ENCODE measurements around the gene RBMS3. TPM values are rescaled to one million over a fixed set of nuclear protein-coding genes. Genes with fewer than 3 reads are reported as not detected.
A peak's percentile ranks its signal among the peaks of the same experiment; 100 is the strongest.
"Not testable (repeated sequence)": the region's sequence is repeated elsewhere in the genome, so short reads cannot be mapped to it uniquely, and the experiment has no call there.

RBMS3 gene
- 1 to 10 TPM in 4 of 5 donors, under 1 TPM in 1; 0.62 to 2.9 (median 1.4) TPM for total RNA-seq
- total RNA-seq (2013), result 1.1 TPM
- 0.21 to 4.1 (median 1.0) reads per million in 29 experiments for total RNA-seq

DNA sequence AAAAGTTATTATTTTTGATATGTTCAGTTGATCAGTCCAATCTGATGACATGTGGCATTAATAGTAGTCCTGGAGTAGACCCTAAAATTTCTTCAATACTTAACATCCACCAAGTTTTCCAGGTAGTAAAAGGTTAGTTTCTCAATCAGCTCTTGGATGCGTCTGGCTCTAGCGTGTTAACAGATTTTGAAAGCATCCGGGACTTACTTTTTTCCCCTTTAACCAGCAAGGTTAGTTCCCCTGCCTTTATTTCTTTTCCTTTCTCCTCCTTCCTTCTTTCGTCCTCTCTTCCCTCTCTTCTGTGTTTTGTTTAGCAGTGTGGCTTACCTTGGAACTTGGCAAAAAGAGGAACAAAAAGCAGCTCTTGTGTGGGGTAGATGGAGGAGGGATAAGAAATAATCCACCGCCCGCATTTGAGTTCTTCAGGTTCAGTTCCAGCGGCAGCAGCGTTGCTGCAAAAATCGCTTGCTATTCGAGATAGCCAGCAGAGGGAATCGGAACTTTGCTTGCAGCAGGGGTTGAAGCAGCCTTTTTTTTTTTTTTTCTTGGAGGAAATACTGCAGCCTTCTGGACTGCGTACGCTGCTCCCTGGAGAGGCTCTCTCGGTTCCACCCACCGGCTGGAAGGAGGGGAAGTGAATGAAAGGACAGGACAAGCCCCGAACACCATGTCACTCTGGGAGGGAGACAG lies at the start of gene RBMS3:
Gene RBMS3 (plus strand): TSS at position 668 of the 690 bp plus-strand sequence.
- no peaks in the 10 kb centered on the region for H3K9me3 Mint-ChIP-seq
- ChIA-PET POLR2A (interaction anchor here in 1 of 2 donors (0.6 kb wide), 1 partner anchor 14 kb away, joined by 6 read pairs; no protein-coding TSS in a partner anchor), CTCF (interaction anchor here (0.6 to 0.7 kb wide), 4 partner anchors 61 to 1219 kb away, joined by 4 to 9 read pairs (median 4); no protein-coding TSS in a partner anchor)
- peaks cover 28 to 35% (median 30%) of the 10 kb centered on the region in 3 donors for H3K4me1 Mint-ChIP-seq
- H3K9me3 ChIP-seq, result no peaks in the 10 kb centered on the region
- peaks cover 12 to 18% of the 10 kb centered on the region in 2 donors for H3K27me3 Mint-ChIP-seq
- peak within 1 kb of the TSS; percentile 74 to 90 (median 81) for H3K4me3 Mint-ChIP-seq
- H3K4me3 ChIP-seq (ENCODE audit: control insufficient read depth in 1 of 2, extremely low read depth in 1 of 2, low read length in 1 of 2), result peak within 1 kb of the TSS; percentile 30 to 75
- H3K27ac Mint-ChIP-seq, result peak within 1 kb of the TSS; percentile 16 to 56
- peak in 12 of 35 experiments; percentile 2 to 37 (median 5) for DNase-seq
- peaks cover 3 to 15% of the 10 kb centered on the region in 2 experiments for H3K4me1 ChIP-seq (ENCODE audit: control insufficient read depth in 1 of 2, extremely low read depth in 1 of 2, insufficient read depth in 2 of 2, low read length in 2 of 2)
- peak in 3 of 4 experiments; percentile 23 to 62 (median 43) for ATAC-seq (replicated peaks in 1 of 4)
- H3K36me3 ChIP-seq (ENCODE audit: control insufficient read depth in 2 of 2, extremely low read depth in 1 of 2, insufficient read depth in 1 of 2, low read length in 1 of 2), result no peaks in the 10 kb centered on the region
- peaks cover 0 to 6% of the 10 kb centered on the region in 2 experiments for H3K27me3 ChIP-seq (replicated peaks in 1 of 2; ENCODE audit: control insufficient read depth in 2 of 2, extremely low read depth in 1 of 2, insufficient read depth in 2 of 2, low read length in 1 of 2)
- no peaks in the 10 kb centered on the region for H3K36me3 Mint-ChIP-seq
- 1% methylated on average over 7 of the region's 16 CpGs for WGBS (ENCODE audit: insufficient coverage)
- no peak within 1 kb of the TSS for H3K27ac ChIP-seq (ENCODE audit: low read length)

DNA sequence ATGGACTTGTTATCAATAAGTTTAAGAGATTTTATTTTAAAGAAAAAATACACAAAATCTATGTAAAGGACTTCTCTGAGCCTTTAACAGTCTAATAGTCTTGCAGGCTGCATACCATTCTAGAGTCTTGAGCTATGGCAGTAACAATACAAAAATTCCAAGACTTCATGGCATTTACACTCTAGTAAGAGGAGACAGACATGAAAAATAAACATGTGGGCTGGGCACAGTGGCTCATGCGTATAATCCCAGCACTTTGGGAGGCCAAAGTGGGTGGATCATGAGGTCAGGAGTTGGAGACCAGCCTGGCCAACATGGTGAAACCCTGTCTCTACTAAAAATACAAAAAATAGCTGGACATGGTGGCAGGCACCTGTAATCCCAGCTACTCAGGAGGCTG lies 47.7 kb upstream of the RBMS3 start:
- CTCF ChIA-PET, result interaction anchor here in 1 of 2 donors (0.9 kb wide), 1 partner anchor 334 kb away, joined by 3 read pairs; no protein-coding TSS in a partner anchor
- H3K4me3 ChIP-seq (ENCODE audit: control insufficient read depth in 1 of 2, extremely low read depth in 1 of 2, low read length in 1 of 2); ATAC-seq (replicated peaks in 1 of 4); DNase-seq; H3K36me3 ChIP-seq (ENCODE audit: control insufficient read depth in 2 of 2, extremely low read depth in 1 of 2, insufficient read depth in 1 of 2, low read length in 1 of 2); H3K4me1 Mint-ChIP-seq; H3K27me3 Mint-ChIP-seq; H3K27ac ChIP-seq (ENCODE audit: low read length); H3K36me3 Mint-ChIP-seq; H3K9me3 Mint-ChIP-seq; POLR2A ChIA-PET; H3K27ac Mint-ChIP-seq; H3K27me3 ChIP-seq (replicated peaks in 1 of 2; ENCODE audit: control insufficient read depth in 2 of 2, extremely low read depth in 1 of 2, insufficient read depth in 2 of 2, low read length in 1 of 2); H3K4me3 Mint-ChIP-seq; H3K9me3 ChIP-seq; H3K4me1 ChIP-seq (ENCODE audit: control insufficient read depth in 1 of 2, extremely low read depth in 1 of 2, insufficient read depth in 2 of 2, low read length in 2 of 2): not testable (repeated sequence)
- WGBS (ENCODE audit: insufficient coverage), result no CpG with 5 or more reads among the region's 1 CpG

DNA sequence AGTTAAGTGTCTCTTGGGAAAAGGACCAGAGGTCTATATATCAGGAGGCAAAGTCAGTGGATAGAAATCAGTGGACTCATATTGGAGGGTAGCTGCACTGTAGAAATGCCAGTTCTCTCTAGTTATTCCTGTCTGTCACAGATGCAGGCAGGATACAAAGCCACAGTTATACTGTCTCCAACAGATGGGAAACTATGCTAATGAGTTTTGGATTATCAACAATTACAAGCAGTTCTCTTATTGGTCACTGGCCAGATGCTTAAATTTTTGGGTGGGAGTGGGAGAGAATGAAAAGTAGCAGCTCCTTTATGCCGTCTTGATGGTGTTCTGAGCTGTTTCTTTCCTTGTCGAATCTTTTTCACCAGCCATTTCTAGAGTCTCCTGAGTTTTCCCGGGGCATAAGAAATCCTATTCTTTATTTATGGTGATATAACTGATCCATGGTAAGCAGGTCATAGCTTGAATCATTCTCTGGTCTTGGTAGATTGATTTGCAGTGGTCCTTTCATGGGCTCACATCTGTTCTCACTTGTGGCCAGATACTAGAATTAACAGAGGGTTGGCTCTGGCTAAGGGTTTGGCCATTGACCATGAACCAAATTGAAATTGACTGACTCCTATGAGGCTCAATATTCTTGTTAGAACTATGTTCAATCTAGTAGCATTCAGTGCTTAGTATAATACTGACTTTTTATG lies 44.6 kb upstream of the RBMS3 start:
- ATAC-seq (replicated peaks in 1 of 4) (no peak), DNase-seq (no peak)
- Mint-ChIP-seq H3K9me3 (peaks cover 0 to under 1% (median 0%) of the 10 kb centered on the region in 3 donors), H3K27me3 (peaks cover 0 to 4% of the 10 kb centered on the region in 2 donors), H3K4me3 (no peak overlapping the region), H3K36me3 (no peaks in the 10 kb centered on the region), H3K27ac (no peak overlapping the region), H3K4me1 (no peaks in the 10 kb centered on the region)
- Histone ChIP-seq H3K4me3 (ENCODE audit: control insufficient read depth in 1 of 2, extremely low read depth in 1 of 2, low read length in 1 of 2) (no peak overlapping the region), H3K27me3 (replicated peaks in 1 of 2; ENCODE audit: control insufficient read depth in 2 of 2, extremely low read depth in 1 of 2, insufficient read depth in 2 of 2, low read length in 1 of 2) (no peaks in the 10 kb centered on the region), H3K4me1 (ENCODE audit: control insufficient read depth in 1 of 2, extremely low read depth in 1 of 2, insufficient read depth in 2 of 2, low read length in 2 of 2) (no peaks in the 10 kb centered on the region), H3K9me3 (no peaks in the 10 kb centered on the region), H3K36me3 (ENCODE audit: control insufficient read depth in 2 of 2, extremely low read depth in 1 of 2, insufficient read depth in 1 of 2, low read length in 1 of 2) (no peaks in the 10 kb centered on the region), H3K27ac (ENCODE audit: low read length) (no peak overlapping the region)
- no CpG with 5 or more reads among the region's 3 CpGs for WGBS (ENCODE audit: insufficient coverage)
- CTCF ChIA-PET, result no interaction called here
- POLR2A ChIA-PET, result no interaction called here

DNA sequence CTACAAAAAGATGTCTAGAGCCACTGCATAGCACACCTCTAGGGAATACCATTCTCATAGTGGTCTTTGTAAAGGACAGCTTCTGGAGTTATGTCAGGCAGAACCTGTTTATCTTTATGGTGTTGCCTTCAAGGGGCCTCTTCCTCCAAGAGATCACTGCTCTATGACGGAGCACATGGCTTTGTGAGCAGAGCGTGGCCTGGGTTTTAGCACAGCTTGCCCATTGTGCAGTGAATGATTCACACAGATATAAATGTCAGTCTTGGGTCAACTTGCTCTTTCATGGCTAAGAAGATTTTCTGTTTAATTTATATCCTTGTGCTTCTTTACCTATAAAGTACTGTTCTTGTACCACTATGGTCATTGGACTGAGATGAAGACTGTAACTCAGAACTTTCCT lies 41.5 kb upstream of the RBMS3 start:
- Histone ChIP-seq H3K27me3 (replicated peaks in 1 of 2; ENCODE audit: control insufficient read depth in 2 of 2, extremely low read depth in 1 of 2, insufficient read depth in 2 of 2, low read length in 1 of 2) (no peaks in the 10 kb centered on the region), H3K36me3 (ENCODE audit: control insufficient read depth in 2 of 2, extremely low read depth in 1 of 2, insufficient read depth in 1 of 2, low read length in 1 of 2) (no peaks in the 10 kb centered on the region), H3K4me1 (ENCODE audit: control insufficient read depth in 1 of 2, extremely low read depth in 1 of 2, insufficient read depth in 2 of 2, low read length in 2 of 2) (no peaks in the 10 kb centered on the region), H3K4me3 (ENCODE audit: control insufficient read depth in 1 of 2, extremely low read depth in 1 of 2, low read length in 1 of 2) (no peak overlapping the region), H3K27ac (ENCODE audit: low read length) (no peak overlapping the region), H3K9me3 (no peaks in the 10 kb centered on the region)
- no peak overlapping the region for H3K27ac Mint-ChIP-seq
- no peak overlapping the region for H3K4me3 Mint-ChIP-seq
- H3K36me3 Mint-ChIP-seq, result no peaks in the 10 kb centered on the region
- no peaks in the 10 kb centered on the region for H3K4me1 Mint-ChIP-seq
- DNase-seq, result no peak
- WGBS (ENCODE audit: insufficient coverage), result 100% methylated on average over 2 of the region's 2 CpGs
- no peak for ATAC-seq (replicated peaks in 1 of 4)
- H3K9me3 Mint-ChIP-seq, result peaks cover 0 to 3% (median 0%) of the 10 kb centered on the region in 3 donors
- peaks cover 0 to 7% of the 10 kb centered on the region in 2 donors for H3K27me3 Mint-ChIP-seq
- POLR2A ChIA-PET, result no interaction called here
- CTCF ChIA-PET, result no interaction called here

DNA sequence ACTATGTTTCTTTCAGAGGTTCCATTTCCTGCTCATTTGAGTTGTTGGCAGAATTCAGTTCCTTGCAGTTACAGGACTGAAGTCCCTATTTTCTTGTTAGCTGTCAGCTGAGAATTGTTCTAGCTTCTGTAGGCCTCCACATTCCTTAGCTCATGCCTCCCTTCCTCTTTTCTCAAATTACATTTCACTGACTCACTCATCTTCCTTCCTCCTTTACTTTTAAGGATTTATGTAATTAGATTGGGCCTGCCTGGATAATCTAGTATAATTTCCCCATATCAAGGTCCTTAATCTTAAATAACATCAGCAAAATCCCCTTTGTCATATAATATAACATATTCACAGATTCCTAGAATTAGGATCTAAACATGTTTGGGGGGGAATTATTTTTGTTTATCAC lies 40.6 kb upstream of the RBMS3 start:
- Histone ChIP-seq H3K36me3 (ENCODE audit: control insufficient read depth in 2 of 2, extremely low read depth in 1 of 2, insufficient read depth in 1 of 2, low read length in 1 of 2) (no peaks in the 10 kb centered on the region), H3K4me3 (ENCODE audit: control insufficient read depth in 1 of 2, extremely low read depth in 1 of 2, low read length in 1 of 2) (no peak overlapping the region), H3K9me3 (no peaks in the 10 kb centered on the region), H3K27ac (ENCODE audit: low read length) (no peak overlapping the region), H3K27me3 (replicated peaks in 1 of 2; ENCODE audit: control insufficient read depth in 2 of 2, extremely low read depth in 1 of 2, insufficient read depth in 2 of 2, low read length in 1 of 2) (no peaks in the 10 kb centered on the region), H3K4me1 (ENCODE audit: control insufficient read depth in 1 of 2, extremely low read depth in 1 of 2, insufficient read depth in 2 of 2, low read length in 2 of 2) (no peaks in the 10 kb centered on the region)
- ChIA-PET POLR2A (no interaction called here), CTCF (no interaction called here)
- no peaks in the 10 kb centered on the region for H3K36me3 Mint-ChIP-seq
- H3K9me3 Mint-ChIP-seq, result peaks cover 0 to 3% (median 0%) of the 10 kb centered on the region in 3 donors
- H3K4me3 Mint-ChIP-seq, result no peak overlapping the region
- ATAC-seq (replicated peaks in 1 of 4), result no peak
- H3K27me3 Mint-ChIP-seq, result peaks cover 0 to 7% of the 10 kb centered on the region in 2 donors
- no peak overlapping the region for H3K27ac Mint-ChIP-seq
- DNase-seq, result no peak
- no peaks in the 10 kb centered on the region for H3K4me1 Mint-ChIP-seq

DNA sequence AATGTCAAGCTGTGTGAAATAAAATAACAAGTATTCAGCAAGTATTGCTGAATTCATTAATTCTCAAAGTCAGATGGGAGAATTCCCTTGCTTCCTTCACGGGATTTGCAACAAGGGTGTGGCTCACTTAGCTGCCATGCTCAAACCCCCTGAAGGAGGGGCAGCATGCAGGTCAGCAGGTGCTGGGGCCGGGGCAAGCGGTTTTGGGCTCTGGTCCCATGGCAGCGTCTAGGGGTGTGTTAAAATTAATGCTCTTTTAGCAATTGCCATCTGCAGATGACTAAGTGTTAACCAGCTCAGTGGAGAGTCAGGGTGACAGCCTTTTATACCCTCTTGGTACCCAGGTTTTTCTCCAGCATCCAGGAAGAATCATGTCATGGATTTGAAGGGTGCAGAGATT lies 40.0 kb upstream of the RBMS3 start:
- H3K27me3 ChIP-seq (replicated peaks in 1 of 2; ENCODE audit: control insufficient read depth in 2 of 2, extremely low read depth in 1 of 2, insufficient read depth in 2 of 2, low read length in 1 of 2), result no peaks in the 10 kb centered on the region
- H3K4me1 Mint-ChIP-seq, result no peaks in the 10 kb centered on the region
- H3K36me3 Mint-ChIP-seq, result no peaks in the 10 kb centered on the region
- ChIA-PET CTCF (no interaction called here), POLR2A (no interaction called here)
- no peaks in the 10 kb centered on the region for H3K36me3 ChIP-seq (ENCODE audit: control insufficient read depth in 2 of 2, extremely low read depth in 1 of 2, insufficient read depth in 1 of 2, low read length in 1 of 2)
- no peaks in the 10 kb centered on the region for H3K9me3 ChIP-seq
- H3K27me3 Mint-ChIP-seq, result peaks cover 0 to 7% of the 10 kb centered on the region in 2 donors
- H3K27ac Mint-ChIP-seq, result no peak overlapping the region
- ATAC-seq (replicated peaks in 1 of 4) (no peak), DNase-seq (no peak)
- no peaks in the 10 kb centered on the region for H3K4me1 ChIP-seq (ENCODE audit: control insufficient read depth in 1 of 2, extremely low read depth in 1 of 2, insufficient read depth in 2 of 2, low read length in 2 of 2)
- H3K4me3 Mint-ChIP-seq, result no peak overlapping the region
- peaks cover 0 to 3% (median 0%) of the 10 kb centered on the region in 3 donors for H3K9me3 Mint-ChIP-seq
- no peak overlapping the region for H3K27ac ChIP-seq (ENCODE audit: low read length)
- H3K4me3 ChIP-seq (ENCODE audit: control insufficient read depth in 1 of 2, extremely low read depth in 1 of 2, low read length in 1 of 2), result no peak overlapping the region
- 70% methylated on average over 4 of the region's 4 CpGs for WGBS (ENCODE audit: insufficient coverage)

Measured in T-cell (primary cell).